ENCODE measurements around the gene CBY3.
"Not testable (repeated sequence)": the region's sequence is repeated elsewhere in the genome, so short reads cannot be mapped to it uniquely, and the experiment has no call there.

CBY3 gene

GRCh38 chr5:179639296-179639695, 41.5 kb downstream of the CBY3 start:
- H3K27me3 ChIP-seq (ENCODE audit: low read depth, low read length); H3K4me1 ChIP-seq (ENCODE audit: control insufficient read depth in 1 of 2, insufficient read depth in 2 of 2, low read length in 2 of 2); H3K36me3 ChIP-seq (ENCODE audit: control insufficient read depth in 1 of 2, insufficient read depth in 2 of 2, low read length in 2 of 2); H3K27ac ChIP-seq (ENCODE audit: low read length); H3K9me3 ChIP-seq (ENCODE audit: control insufficient read depth in 1 of 2, low read length in 2 of 2); H3K4me3 ChIP-seq (ENCODE audit: low read depth in 1 of 2, low read length in 2 of 2): not testable (repeated sequence)

- not testable (repeated sequence) for H3K4me1 ChIP-seq (ENCODE audit: control insufficient read depth in 1 of 2, insufficient read depth in 2 of 2, low read length in 2 of 2); H3K9me3 ChIP-seq (ENCODE audit: control insufficient read depth in 1 of 2, low read length in 2 of 2); H3K27ac ChIP-seq (ENCODE audit: low read length); H3K4me3 ChIP-seq (ENCODE audit: low read depth in 1 of 2, low read length in 2 of 2); H3K27me3 ChIP-seq (ENCODE audit: low read depth, low read length); H3K36me3 ChIP-seq (ENCODE audit: control insufficient read depth in 1 of 2, insufficient read depth in 2 of 2, low read length in 2 of 2)
Observed at GRCh38 chr5:179634370-179635172, 46.3 kb downstream of the CBY3 start.

GRCh38 chr5:179633501-179634369, 47.1 kb downstream of the CBY3 start:
- not testable (repeated sequence) for H3K4me1 ChIP-seq (ENCODE audit: control insufficient read depth in 1 of 2, insufficient read depth in 2 of 2, low read length in 2 of 2); H3K27me3 ChIP-seq (ENCODE audit: low read depth, low read length); H3K36me3 ChIP-seq (ENCODE audit: control insufficient read depth in 1 of 2, insufficient read depth in 2 of 2, low read length in 2 of 2); H3K9me3 ChIP-seq (ENCODE audit: control insufficient read depth in 1 of 2, low read length in 2 of 2); H3K27ac ChIP-seq (ENCODE audit: low read length)
- H3K4me3 ChIP-seq (ENCODE audit: low read depth in 1 of 2, low read length in 2 of 2), result peak overlapping the region; percentile 30 to 35
